Panc1 (cell line): ENCODE results near the gene BBS7. TPM values are rescaled to one million over a fixed set of nuclear protein-coding genes. Genes with fewer than 3 reads are reported as not detected.

Experiments
- ATAC-seq: fragments of 200-7000 bp; cut with Tn5 transposase; 2 replicates; pipeline ENCODE4 v1.9.1; 2020; ENCODE audit warnings: mild to moderate bottlenecking, moderate library complexity
- BruUV-seq: library from RNA; stranded (reverse); fragments of 400-500 nt; replicated peaks from 2 replicates; lab custom pipeline; 2021; lab: Mats Ljungman, UMichigan
- CTCF ChIA-PET: fragments of 300-600 bp; sonication (Branson Sonifier 250); formaldehyde crosslinking; loops from one replicate; lab custom pipeline; 2022; ENCODE audit warnings: antibody characterized with exemption; lab: Charles Lee
- POLR2A ChIA-PET: fragments of 300-600 bp; sonication (Branson Sonifier 250); formaldehyde crosslinking; loops from one replicate; lab custom pipeline; 2022; ENCODE audit warnings: antibody characterized with exemption; lab: Charles Lee
- DNase-seq: peaks from one replicate; pipeline ENCODE4 v3.0.0-alpha.2; 2010; ENCODE audit warnings: low read depth, low spot score
- H3K27ac ChIP-seq: 2 replicates; pipeline ENCODE4 v1.5.1; 2011; ENCODE audit warnings: mild to moderate bottlenecking, low read length, inconsistent platforms
- H3K27me3 ChIP-seq: fragments of 200-500 bp; sonication (Bioruptor generic); 2 replicates; pipeline ENCODE4 v1.6.0; 2014; ENCODE audit warnings: low read length, inconsistent platforms; ENCODE audit not compliant: control insufficient read depth, insufficient read depth
- H3K36me3 ChIP-seq: fragments of 200-500 bp; sonication (Bioruptor generic); 2 replicates; pipeline ENCODE4 v1.5.1; 2014; ENCODE audit warnings: inconsistent platforms, mild to moderate bottlenecking, low read length, moderate library complexity; ENCODE audit not compliant: control insufficient read depth, insufficient read depth
- H3K4me1 ChIP-seq: 2 replicates; pipeline ENCODE4 v1.5.1; 2011; ENCODE audit warnings: inconsistent platforms, mild to moderate bottlenecking, low read length, moderate library complexity; ENCODE audit not compliant: control insufficient read depth, insufficient read depth
- H3K4me3 ChIP-seq, 2 experiments: 2 replicates each; pipeline ENCODE4 v1.5.1; 2011 to 2012; ENCODE audit warnings: low read depth in 2 of 2, low read length in 2 of 2, mild to moderate bottlenecking in 2 of 2, inconsistent platforms in 1 of 2, moderate library complexity in 1 of 2
- H3K9me3 ChIP-seq: fragments of 200-500 bp; sonication (Bioruptor generic); 2 replicates; pipeline ENCODE4 v1.5.1; 2014; ENCODE audit warnings: low read depth, mild to moderate bottlenecking, inconsistent platforms, low read length, moderate library complexity; ENCODE audit not compliant: control insufficient read depth, insufficient read depth
- CTCF ChIP-seq: fragments of 450-650 bp; IDR thresholded peaks from 2 replicates; pipeline ENCODE4 v1.5.1; 2017; ENCODE audit warnings: mild to moderate bottlenecking
- POLR2AphosphoS5 ChIP-seq: IDR thresholded peaks from 2 replicates; pipeline ENCODE4 v1.6.1; 2012; ENCODE audit warnings: mild to moderate bottlenecking, low read depth, low read length, moderate library complexity
- REST ChIP-seq, 2 experiments: IDR thresholded peaks; 2 replicates each; pipeline ENCODE4 v1.6.1; 2011 to 2012; ENCODE audit warnings: low read depth in 2 of 2, control low read depth in 1 of 2, low read length in 1 of 2, mild to moderate bottlenecking in 1 of 2, moderate library complexity in 1 of 2; ENCODE audit not compliant: insufficient read depth in 1 of 2
- SIN3A ChIP-seq: IDR thresholded peaks from 2 replicates; pipeline ENCODE4 v1.6.1; 2012; ENCODE audit warnings: low read depth, mild to moderate bottlenecking, low read length, moderate library complexity, borderline replicate concordance; ENCODE audit not compliant: insufficient read depth
- TCF7L2 ChIP-seq: IDR thresholded peaks from 2 replicates; pipeline ENCODE4 v1.6.1; 2011; ENCODE audit warnings: mild to moderate bottlenecking, low read depth, low read length, inconsistent platforms
- in situ Hi-C: cut with HindIII; loops from 2 replicates; pipeline ENCODE4 v1.10.0; 2016; ENCODE audit warnings: low sequenced_read_pairs, low pct_unique_long_range_greater_than_20kb
- intact Hi-C: fragments of 100-400 bp; cut with micrococcal nuclease; formaldehyde crosslinking; loops from one replicate; pipeline ENCODE4 v1.10.0; 2022; ENCODE audit not compliant: unreplicated experiment
- total RNA-seq: library from RNA; stranded (reverse); gene quantifications from one replicate; pipeline ENCODE4 v1.2.1, GENCODE V29; 2021; ENCODE audit not compliant: unreplicated experiment

BBS7 gene
- total RNA-seq, 1 experiment from 2014 or later: 9.1 TPM

- Histone ChIP-seq H3K36me3 (peaks cover 42% of the 10 kb centered on the region), H3K4me1 (no peaks in the 10 kb centered on the region), H3K9me3 (no peaks in the 10 kb centered on the region), H3K4me3 (no peak overlapping the region), H3K27ac (no peak overlapping the region), H3K27me3 (no peaks in the 10 kb centered on the region)
- in situ Hi-C loops (no loop called here), intact Hi-C loops (no loop called here)
- CTCF ChIA-PET: no interaction called here
- POLR2A ChIA-PET: no interaction called here
- TF ChIP-seq REST (IDR thresholded peaks at IDR 0.05; ENCODE audit: insufficient read depth in 1 of 2, low read depth in 2 of 2, low read length in 1 of 2): no peak
- no peak for TF ChIP-seq TCF7L2
- no peak for TF ChIP-seq POLR2AphosphoS5
- no peak for TF ChIP-seq CTCF
- TF ChIP-seq SIN3A: no peak
- no TSS peak for BruUV-seq
- no peak for DNase-seq
- no peak for ATAC-seq
Measured at GRCh38 chr4:121811122-121811521, 59.2 kb downstream of the BBS7 start.

- BruUV-seq: no TSS peak
- intact Hi-C loops (no loop called here), in situ Hi-C loops (no loop called here)
- CTCF ChIA-PET: no interaction called here
- ATAC-seq (no peak), DNase-seq (no peak)
- no peaks in the 10 kb centered on the region for H3K9me3 ChIP-seq
- H3K36me3 ChIP-seq: peaks cover 26% of the 10 kb centered on the region
- no peaks in the 10 kb centered on the region for H3K27me3 ChIP-seq
- POLR2A ChIA-PET: interaction anchor here (0.6 to 0.7 kb wide), 2 partner anchors 97 to 575 kb away, joined by 6 to 7 read pairs; no protein-coding TSS in a partner anchor
- H3K27ac ChIP-seq: no peak overlapping the region
- H3K4me1 ChIP-seq: no peaks in the 10 kb centered on the region
- no peak overlapping the region for H3K4me3 ChIP-seq
- no peak for TF ChIP-seq SIN3A
- no peak for TF ChIP-seq TCF7L2
- no peak for TF ChIP-seq CTCF
- TF ChIP-seq POLR2AphosphoS5: no peak
- TF ChIP-seq REST (IDR thresholded peaks at IDR 0.05; ENCODE audit: insufficient read depth in 1 of 2, low read depth in 2 of 2, low read length in 1 of 2): no peak
Measured at GRCh38 chr4:121806411-121806810, 63.9 kb downstream of the BBS7 start.
